RWPE2 (cell line): ENCODE results near the gene NAALADL2.
A peak's percentile ranks its signal among the peaks of the same experiment; 100 is the strongest.

Source experiments
- ATAC-seq: fragments of 200-7000 bp; cut with Tn5 transposase; 3 replicates; pipeline ENCODE4 v1.9.1; 2021; ENCODE audit warnings: low read depth
- DNase-seq: peaks from one replicate; pipeline ENCODE4 v3.0.0-alpha.2; 2020; ENCODE audit warnings: low spot score
- H3K27ac ChIP-seq: fragments of 450-650 bp; 2 replicates; pipeline ENCODE4 v1.5.1; 2017; ENCODE audit warnings: mild to moderate bottlenecking; ENCODE audit not compliant: poor library complexity, severe bottlenecking
- H3K27me3 ChIP-seq: fragments of 250-450 bp; sonication (Bioruptor Pico); 2 replicates; pipeline ENCODE4 v1.5.1; 2021; ENCODE audit warnings: mild to moderate bottlenecking, moderate library complexity; ENCODE audit not compliant: insufficient read depth, poor library complexity, severe bottlenecking
- H3K36me3 ChIP-seq: fragments of 250-450 bp; sonication (Bioruptor Pico); 2 replicates; pipeline ENCODE4 v1.5.1; 2020; ENCODE audit warnings: low read depth, mild to moderate bottlenecking, moderate library complexity
- H3K4me1 ChIP-seq: fragments of 250-450 bp; sonication (Bioruptor Pico); 2 replicates; pipeline ENCODE4 v1.5.1; 2021; ENCODE audit warnings: mild to moderate bottlenecking, moderate library complexity; ENCODE audit not compliant: insufficient read depth, poor library complexity, severe bottlenecking
- H3K4me3 ChIP-seq: fragments of 250-450 bp; sonication (Bioruptor Pico); 2 replicates; pipeline ENCODE4 v1.5.1; 2021; ENCODE audit warnings: mild to moderate bottlenecking, moderate library complexity; ENCODE audit not compliant: severe bottlenecking
- H3K9me3 ChIP-seq: fragments of 250-450 bp; sonication (Bioruptor Pico); 2 replicates; pipeline ENCODE4 v1.5.1; 2021; ENCODE audit warnings: mild to moderate bottlenecking, moderate library complexity; ENCODE audit not compliant: severe bottlenecking
- TF ChIP-seq, protein P1 (sequence below): fragments of 450-650 bp; IDR thresholded peaks from one replicate; pipeline ENCODE4 v1.5.1; 2017; ENCODE audit warnings: mild to moderate bottlenecking, moderate library complexity; ENCODE audit not compliant: poor library complexity, severe bottlenecking

The NAALADL2 gene

DNA sequence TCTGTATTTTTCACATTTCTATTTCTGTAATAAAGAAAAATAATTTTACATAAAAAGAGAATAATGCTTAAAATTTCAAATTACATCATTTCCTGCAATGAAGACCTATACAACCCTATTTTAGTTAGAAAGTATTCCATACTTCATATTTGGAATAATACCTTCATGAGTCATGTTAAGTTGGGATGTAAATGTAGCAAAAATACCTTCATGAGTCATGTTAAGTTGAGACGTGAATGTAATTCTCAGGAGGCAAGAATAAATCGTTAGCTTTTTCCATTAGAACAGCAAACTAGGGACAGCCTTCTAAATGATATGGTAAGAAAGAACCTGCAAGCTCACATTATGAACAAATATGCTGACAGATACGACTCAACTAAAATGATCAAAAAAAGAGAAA is 91.9 kb downstream of the NAALADL2 start:
- Histone ChIP-seq H3K4me1 (peaks cover 47% of the 10 kb centered on the region), H3K27me3 (no peaks in the 10 kb centered on the region), H3K4me3 (no peak overlapping the region), H3K27ac (peak overlapping the region; percentile 88), H3K36me3 (no peaks in the 10 kb centered on the region), H3K9me3 (no peaks in the 10 kb centered on the region)
- DNase-seq, result no peak
- ATAC-seq, result peak; percentile 59
- TF ChIP-seq, protein P1, sequence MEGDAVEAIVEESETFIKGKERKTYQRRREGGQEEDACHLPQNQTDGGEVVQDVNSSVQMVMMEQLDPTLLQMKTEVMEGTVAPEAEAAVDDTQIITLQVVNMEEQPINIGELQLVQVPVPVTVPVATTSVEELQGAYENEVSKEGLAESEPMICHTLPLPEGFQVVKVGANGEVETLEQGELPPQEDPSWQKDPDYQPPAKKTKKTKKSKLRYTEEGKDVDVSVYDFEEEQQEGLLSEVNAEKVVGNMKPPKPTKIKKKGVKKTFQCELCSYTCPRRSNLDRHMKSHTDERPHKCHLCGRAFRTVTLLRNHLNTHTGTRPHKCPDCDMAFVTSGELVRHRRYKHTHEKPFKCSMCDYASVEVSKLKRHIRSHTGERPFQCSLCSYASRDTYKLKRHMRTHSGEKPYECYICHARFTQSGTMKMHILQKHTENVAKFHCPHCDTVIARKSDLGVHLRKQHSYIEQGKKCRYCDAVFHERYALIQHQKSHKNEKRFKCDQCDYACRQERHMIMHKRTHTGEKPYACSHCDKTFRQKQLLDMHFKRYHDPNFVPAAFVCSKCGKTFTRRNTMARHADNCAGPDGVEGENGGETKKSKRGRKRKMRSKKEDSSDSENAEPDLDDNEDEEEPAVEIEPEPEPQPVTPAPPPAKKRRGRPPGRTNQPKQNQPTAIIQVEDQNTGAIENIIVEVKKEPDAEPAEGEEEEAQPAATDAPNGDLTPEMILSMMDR, result no peak

- Histone ChIP-seq H3K4me3 (no peak overlapping the region), H3K27me3 (no peaks in the 10 kb centered on the region), H3K27ac (peak overlapping the region; percentile 88), H3K4me1 (peaks cover 52% of the 10 kb centered on the region), H3K9me3 (no peaks in the 10 kb centered on the region), H3K36me3 (no peaks in the 10 kb centered on the region)
- DNase-seq (no peak), ATAC-seq (no peak)
- TF ChIP-seq, protein P1, result no peak
Measured at GRCh38 chr3:174951498-174952005, 92.4 kb downstream of the NAALADL2 start.

DNA sequence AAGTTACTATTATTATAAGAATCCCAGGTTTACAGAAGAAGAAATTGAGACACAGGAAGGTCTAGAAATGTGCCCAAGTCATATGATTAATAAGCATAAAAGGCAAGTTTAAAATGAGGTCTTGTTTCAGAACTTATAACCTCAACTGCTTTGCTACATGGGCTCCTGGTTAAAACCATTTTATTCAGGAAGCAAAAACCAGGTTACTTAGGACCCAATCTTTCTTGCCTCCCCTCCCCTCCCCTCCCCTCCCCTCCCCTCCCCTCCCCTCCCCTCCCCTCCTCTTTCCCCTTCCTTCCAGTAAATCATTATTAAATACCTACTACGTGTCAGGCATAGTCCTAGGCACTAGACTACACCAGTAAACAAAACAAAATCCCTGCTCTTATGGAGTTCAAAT is 93.9 kb downstream of the NAALADL2 start:
- no peaks in the 10 kb centered on the region for H3K27me3 ChIP-seq
- ATAC-seq (no peak), DNase-seq (no peak)
- no peak overlapping the region for H3K27ac ChIP-seq
- TF ChIP-seq, protein P1, result no peak
- H3K36me3 ChIP-seq, result no peaks in the 10 kb centered on the region
- no peaks in the 10 kb centered on the region for H3K9me3 ChIP-seq
- H3K4me1 ChIP-seq, result peaks cover 66% of the 10 kb centered on the region
- no peak overlapping the region for H3K4me3 ChIP-seq

GRCh38 chr3:174955513-174956016 is 96.4 kb downstream of the NAALADL2 start:
- Histone ChIP-seq H3K27me3 (no peaks in the 10 kb centered on the region), H3K4me3 (no peak overlapping the region), H3K27ac (peak overlapping the region; percentile 65), H3K36me3 (no peaks in the 10 kb centered on the region), H3K4me1 (peaks cover 54% of the 10 kb centered on the region), H3K9me3 (no peaks in the 10 kb centered on the region)
- ATAC-seq (peak; percentile 86), DNase-seq (no peak)
- TF ChIP-seq, protein P1, result no peak

DNA sequence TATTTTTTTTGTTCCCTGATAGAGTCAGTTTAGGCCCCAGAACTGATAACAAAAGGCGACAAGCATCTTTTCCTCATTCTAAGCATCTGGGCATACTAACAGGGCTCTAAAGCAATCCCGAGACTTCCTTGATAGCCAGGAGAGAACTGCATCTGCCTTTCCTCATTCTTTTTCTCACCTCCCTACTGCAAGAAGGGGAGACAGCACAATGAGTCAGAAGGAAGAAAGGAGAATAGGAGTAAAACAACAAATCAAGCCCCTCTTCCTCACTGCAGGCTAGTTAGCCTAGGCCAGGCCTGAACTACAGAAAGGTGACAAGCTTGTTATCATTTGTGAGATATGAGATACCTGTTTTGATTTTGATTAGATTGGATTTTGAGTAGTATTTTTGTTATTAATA is 97.9 kb downstream of the NAALADL2 start:
- H3K27me3 ChIP-seq, result no peaks in the 10 kb centered on the region
- no peaks in the 10 kb centered on the region for H3K36me3 ChIP-seq
- TF ChIP-seq, protein P1, result no peak
- peak overlapping the region; percentile 65 for H3K27ac ChIP-seq
- no peak for ATAC-seq
- DNase-seq, result no peak
- H3K4me3 ChIP-seq, result no peak overlapping the region
- H3K4me1 ChIP-seq, result peaks cover 39% of the 10 kb centered on the region
- H3K9me3 ChIP-seq, result no peaks in the 10 kb centered on the region
